Fibroblast of lung (primary cell): ENCODE measurements around the gene TMEM225B.

Experiments used
- EZH2 ChIP-seq: IDR thresholded peaks from 2 replicates; pipeline ENCODE4 v1.5.1; 2012; ENCODE audit warnings: low read length, control low read depth, mild to moderate bottlenecking; ENCODE audit errors: missing control alignments
- TF ChIP-seq, protein P1 (sequence below), 2 donors: IDR thresholded peaks in 1 of 2; conservative IDR thresholded peaks in 1 of 2; 1 replicate in 1 of 2; 2 replicates in 1 of 2; pipeline ENCODE4 v1.5.1; 2011 to 2012; ENCODE audit warnings: low read length in 2 of 2, control low read depth in 1 of 2, inconsistent platforms in 1 of 2, low read depth in 1 of 2, mild to moderate bottlenecking in 1 of 2

GRCh38 chr7:99551767-99552463 is 46.2 kb upstream of the TMEM225B start, which contains the start of gene FAM200A:
- TF ChIP-seq, protein P1, sequence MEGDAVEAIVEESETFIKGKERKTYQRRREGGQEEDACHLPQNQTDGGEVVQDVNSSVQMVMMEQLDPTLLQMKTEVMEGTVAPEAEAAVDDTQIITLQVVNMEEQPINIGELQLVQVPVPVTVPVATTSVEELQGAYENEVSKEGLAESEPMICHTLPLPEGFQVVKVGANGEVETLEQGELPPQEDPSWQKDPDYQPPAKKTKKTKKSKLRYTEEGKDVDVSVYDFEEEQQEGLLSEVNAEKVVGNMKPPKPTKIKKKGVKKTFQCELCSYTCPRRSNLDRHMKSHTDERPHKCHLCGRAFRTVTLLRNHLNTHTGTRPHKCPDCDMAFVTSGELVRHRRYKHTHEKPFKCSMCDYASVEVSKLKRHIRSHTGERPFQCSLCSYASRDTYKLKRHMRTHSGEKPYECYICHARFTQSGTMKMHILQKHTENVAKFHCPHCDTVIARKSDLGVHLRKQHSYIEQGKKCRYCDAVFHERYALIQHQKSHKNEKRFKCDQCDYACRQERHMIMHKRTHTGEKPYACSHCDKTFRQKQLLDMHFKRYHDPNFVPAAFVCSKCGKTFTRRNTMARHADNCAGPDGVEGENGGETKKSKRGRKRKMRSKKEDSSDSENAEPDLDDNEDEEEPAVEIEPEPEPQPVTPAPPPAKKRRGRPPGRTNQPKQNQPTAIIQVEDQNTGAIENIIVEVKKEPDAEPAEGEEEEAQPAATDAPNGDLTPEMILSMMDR (conservative IDR thresholded peaks at IDR 0.05 in 1 of 2, IDR thresholded peaks at IDR 0.05 in 1 of 2; ENCODE audit: low read depth in 1 of 2, low read length in 2 of 2) = no peak
- TF ChIP-seq EZH2 = no peak
